NCI-H2029 (cell line): ENCODE measurements around the gene SYP.
"Not testable (repeated sequence)": the region's sequence is repeated elsewhere in the genome, so short reads cannot be mapped to it uniquely, and the experiment has no call there.

ENCODE experiments used
- DNase-seq: peaks from one replicate; lab custom pipeline; 2025; lab: John Stamatoyannopoulos, UW

The SYP gene

DNA sequence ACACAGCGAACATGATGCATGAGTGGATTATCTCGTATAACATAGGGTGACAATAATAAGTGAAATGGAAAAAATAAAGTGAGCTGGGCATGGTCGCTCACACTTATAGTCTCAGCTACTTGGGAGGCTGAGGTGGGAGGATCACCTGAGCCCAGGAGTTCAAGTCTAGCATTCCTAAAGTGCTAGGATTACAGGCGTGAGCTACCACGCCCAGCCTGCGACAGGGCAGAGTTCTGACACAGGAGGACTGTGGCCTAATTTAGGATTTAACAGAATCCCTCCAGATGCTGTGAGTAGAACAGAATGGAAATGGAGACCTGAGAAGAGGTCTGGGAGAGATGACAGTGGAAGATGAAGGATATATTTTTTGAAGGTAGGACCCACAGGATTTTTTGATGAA, 10.4 kb downstream of the SYP start:
- DNase-seq, result no peak

DNA sequence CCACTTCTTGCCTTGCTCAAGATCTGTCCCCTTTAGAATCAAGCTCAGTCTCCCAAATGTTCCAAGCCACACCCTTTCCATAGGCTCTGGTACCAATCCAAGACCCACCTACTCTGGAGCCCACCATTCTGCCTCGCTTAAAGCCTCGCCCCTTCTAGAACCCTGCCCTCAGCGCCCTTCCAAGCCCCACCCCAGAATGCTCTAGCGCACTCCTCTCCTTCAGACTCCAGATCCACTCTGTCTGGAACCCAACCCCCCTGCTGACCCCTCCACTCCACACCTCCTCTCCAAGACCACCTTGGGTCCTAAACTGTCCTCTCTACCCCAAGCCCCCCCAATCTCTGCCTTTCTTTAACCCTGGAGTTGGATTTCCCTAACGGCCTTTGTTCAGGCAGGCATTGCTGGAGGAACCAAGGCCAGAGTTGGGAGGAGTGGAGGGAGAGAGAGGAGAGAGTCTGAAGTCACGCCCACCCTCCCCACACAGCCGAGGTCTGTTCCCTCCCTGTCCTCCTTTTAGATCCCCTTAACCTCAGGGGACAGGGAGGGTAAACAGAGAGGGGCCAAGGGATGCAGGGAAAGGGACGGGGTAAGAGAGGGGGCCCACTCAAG, 11.4 kb downstream of the SYP start:
- no peak for DNase-seq

DNA sequence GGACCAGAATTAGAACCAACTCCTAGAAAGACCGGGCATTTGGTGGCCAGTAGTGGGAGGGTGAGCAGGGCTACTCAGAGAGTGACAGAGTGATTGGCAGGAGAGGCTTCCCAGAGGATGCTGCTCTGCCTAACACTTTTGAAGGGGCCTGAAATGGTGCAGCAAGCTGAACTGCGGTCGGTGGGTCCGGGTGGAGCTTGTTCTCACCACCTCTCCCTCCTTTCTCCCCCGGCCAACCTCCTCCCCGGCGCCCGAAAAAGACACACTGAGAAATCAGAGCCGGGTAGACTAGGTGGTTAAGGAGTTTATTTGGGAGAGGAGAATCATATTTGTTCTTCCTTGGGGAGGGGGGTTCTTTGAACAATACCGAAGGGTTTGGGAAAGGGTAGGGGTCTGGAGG, 12.5 kb downstream of the SYP start:
- no peak for DNase-seq

DNA sequence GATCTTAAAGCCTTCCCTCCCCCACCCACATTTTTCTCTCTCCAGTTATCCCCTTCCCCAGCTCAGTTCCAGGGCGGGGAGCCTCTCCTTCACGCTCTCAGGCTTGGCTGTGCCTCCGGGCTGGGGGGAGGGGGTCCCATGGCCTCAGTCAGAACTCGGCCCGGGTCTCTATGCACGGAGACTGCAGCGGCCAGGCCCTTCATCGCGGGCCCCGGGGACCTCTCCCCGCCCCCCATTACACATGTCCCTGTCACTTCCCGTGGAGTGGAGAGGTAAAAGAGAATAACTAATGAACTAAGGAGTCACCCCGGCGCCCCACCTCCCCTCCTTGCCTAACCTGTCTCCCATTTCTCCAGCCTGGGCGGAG, 13.0 kb downstream of the SYP start:
- no peak for DNase-seq

DNA sequence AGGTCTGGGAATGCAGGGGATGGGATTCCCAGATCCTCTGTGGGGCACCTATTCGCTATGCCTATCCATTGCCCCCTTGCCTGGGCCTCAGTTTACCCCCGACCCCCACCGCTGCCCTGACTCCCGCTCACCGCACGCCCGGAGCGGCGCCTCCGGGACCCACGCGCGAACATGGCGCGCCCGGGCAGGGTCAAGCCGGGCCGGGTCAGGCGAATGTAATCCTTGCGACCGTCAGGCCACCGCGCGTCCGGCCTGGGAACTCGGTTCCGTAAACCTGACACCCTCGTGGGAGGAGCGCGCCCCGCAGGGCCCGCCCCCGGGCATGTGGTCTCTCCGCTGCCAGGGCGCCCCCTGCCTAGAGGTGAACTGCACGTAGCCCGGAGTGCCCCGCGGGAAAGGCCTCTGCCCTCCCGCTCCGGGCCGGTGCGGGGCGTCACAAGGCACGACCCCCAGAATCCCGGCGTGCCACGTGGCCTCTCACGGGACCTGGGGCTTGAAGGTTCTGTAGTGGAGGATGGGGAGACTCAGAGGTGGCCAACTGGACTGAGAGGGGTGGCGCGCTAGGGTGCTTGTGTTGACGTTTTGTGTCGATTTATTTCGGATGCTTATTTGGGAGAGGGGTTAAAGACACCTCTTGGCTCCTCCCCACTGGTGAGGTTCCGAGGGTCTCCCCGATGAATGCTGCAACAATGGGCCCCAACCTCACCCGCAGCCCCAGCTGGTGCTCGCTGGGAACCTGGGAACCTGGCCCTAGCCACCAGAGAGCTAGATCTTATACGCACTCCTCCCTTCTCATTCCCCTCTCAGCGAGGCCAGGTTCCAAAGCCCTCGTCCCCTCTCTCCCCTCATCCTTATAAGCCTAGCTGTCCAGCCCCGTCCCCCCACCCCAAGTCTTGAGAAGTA, 13.6 kb downstream of the SYP start, which contains the start of gene PRICKLE3:
PRICKLE3 (minus strand) TSS at position 249 of the 903 bp plus-strand sequence; CDS start at position 173, 76 bp downstream.
- peak; percentile 48 for DNase-seq

DNA sequence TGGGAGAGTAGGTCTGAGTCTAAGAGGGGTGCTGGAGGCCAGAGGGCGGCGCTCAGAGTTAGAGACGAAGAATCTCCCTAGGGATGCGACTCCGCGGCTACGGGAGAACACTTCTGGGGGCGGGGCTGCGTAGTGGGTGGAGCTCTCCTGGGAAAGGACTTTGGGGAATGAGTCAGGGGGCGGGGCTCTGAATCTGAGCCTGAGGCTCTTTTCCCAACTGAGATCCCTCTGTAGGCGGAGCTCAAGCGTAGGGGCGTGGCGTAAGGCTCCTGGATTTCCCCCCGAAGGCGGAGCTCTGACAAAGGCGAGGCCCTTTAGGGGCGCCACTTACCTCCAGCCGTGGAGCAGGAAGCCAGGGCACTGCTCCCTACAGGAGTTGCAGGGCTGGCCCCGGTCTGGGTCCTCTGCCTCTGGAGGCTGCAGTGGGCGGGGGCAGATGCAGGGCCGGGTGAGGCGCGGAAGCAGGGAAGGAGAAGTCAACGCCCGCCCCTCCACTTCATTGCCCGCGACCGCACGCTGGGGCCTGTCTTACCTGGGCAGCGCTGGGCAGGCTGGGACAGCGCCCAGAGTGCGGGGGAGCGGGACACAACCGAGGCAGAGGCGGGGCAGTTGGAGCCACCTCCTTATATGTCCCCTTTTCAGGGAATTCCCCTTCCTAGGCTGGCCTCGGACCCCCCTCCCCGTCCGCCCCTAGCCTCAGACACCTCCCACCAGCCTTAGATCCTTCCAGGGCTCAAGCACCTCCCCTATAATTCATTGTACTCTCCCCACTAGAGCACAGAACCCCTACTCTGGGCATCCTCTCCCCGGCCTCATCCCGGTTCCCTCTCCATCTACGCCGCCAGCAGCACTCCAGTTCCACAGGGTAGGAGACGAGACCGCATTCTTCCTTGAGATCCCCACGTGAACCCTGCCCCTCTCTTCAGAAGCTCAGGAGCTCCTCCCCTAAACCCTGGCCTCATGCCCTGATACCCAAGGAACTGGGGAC, 15.4 kb downstream of the SYP start:
- peak; percentile 86 for DNase-seq

DNA sequence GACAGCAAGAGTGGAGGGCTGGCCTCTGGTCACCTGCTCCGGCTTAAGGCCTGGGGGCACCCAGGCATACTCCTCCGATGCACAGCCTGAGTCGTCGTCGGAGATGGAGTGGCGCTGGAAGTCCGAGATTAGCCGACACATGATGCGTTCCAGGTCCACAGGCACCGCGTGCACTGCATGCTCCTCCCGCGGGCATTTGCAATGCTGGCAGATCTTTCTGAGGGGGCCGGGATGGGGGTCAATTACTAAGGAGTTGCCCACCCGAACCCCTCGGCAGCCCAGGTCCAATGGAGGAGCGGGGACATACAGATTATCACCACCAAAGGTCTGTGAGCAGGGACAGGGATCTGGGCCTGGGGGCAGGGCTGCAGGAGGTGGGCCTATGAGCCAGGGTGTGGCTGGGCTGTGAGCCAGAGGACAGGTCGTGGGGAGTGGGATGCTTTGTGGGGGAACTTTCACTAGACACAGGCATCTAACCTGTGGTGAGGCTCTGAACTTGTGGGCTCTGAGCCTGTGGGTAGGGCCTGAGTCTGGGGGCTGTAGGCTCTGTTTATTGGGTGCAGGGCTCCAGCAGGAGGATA, 16.2 kb downstream of the SYP start:
- DNase-seq, result no peak

DNA sequence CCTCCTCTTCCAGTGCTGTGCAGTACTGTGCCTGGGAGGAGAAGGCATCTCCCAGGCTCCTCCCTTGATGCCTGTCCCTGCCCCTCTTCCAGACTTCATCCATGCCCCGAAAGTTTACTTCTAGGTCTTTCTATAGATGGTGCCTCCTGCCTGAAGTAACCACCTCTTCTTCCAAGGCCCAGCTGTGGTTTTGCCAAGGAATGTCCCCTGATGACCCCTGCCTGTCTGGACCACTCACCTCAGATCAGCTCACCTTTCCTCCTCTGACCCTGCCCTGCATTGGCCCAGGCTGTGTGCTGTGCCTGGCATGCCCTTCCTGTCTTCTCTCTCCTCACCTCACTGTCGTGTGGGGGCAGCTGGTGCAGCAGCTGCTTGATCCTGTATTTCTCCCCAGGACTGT, 20.6 kb downstream of the SYP start:
- DNase-seq, result no peak

DNA sequence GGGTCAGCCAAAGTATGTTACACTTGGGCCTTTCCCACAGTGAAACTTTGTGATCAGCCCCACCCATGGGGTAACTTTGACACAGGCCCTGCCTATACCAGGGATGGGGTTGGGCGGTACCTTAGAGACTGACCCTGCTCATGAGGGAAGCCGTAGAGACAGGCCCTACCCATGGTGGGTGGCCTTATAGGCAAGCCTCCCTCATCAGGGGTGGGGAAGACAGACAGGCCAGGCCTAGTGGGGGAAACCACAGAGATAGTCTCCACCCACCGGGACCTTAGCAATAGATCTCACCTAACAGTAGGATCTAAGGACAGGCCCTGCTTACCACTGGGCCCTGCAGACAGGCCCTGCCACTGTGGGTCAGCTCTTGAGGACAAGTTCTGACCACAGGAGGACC, 21.5 kb downstream of the SYP start:
- DNase-seq, result no peak

DNA sequence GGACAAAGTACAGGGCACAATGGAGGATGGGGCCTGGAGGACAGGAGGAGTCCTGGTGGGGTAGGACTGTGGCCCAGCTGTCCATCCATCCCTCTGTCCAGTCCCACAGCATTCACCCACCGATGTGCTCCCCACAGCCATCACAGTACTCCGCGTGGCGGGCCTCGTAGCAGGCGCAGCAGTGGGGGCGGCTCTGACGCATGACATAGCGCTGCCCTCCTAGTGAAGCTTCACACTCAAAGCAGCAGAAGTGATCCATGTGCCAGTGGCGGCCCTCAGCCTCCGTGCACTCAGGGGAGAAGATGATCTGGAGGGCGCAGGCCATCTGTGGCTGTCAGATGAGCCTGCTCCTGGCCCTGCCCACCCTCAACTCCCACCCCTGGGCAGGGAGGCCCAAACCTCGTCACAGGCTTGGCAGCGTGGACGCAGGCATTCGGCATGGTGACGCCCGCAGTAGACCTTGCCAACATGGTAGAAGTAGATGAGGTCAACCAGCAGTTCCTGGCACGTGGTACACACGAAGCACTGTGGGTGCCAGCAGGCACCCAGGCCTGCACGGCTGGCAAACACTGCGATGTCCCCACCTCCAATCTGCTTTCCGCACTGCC, 22.0 kb downstream of the SYP start:
- no peak for DNase-seq

DNA sequence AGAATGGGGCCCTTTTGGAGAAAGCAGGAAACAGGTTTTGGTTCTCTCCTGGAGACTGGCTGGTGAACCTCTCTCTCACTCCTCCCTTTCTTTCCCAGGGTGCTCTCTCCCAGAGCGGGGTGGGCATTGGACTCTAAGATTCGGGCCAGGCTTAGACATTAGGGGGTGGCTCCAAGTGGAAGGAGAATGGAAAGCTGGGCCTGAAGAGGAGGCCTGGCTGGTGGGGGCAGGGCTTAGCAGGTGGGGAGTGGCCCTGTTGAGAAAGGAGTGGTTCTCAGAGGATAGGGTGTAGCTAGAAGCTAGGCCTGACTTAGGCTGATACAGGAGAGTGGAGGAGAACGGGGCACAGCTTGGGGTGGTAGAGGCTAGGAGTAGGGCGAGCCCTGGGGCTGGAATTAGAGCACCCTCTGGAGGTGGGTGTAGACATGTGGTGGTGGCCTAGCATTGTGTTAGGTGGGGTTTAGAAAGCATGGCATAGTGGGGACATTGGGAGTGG, 22.6 kb downstream of the SYP start:
- DNase-seq, result no peak

DNA sequence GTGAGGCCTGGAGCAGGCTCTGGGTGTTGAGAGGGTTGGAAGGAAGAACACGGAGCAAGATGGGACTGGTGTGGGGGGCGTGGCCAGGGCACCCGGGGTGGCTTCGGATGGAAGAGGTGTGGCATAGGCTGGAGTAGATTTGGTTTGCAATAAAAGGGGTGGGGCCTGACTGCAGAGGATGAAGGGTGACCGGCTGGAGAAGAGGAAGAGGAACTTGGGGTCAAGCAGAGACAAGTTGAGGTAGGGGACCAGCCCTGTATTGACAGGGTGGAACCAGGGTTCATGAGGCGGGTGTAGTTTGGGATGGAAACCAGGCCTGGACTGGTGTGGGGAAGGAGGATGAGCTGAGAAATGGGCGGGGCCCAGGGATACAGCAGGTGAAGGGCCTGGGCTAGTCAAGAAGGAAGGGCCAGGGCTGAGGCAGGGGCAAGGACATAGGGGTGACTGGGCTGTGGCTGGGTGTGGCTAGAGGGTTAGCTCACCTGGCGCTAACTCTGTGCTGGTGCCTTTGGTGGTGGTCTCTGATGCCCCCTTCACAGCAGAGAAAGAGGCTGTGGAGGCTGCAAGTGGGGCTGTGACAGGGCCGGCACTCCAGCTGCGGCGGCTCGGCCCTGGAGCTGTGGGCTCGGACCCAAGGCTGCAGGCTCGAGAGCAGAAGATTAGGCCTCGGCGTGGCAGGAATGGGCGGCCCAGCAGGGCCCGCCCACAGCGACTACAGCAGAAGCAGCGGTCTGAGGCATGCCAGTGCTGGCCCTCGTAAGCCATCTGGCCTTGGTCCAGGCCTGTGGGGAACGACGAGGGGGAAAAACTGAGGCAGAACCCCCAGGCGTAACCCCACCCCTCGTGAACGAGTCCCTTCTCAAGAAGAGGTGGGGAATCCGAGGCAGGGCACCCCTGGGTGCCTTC, 23.3 kb downstream of the SYP start:
- no peak for DNase-seq

DNA sequence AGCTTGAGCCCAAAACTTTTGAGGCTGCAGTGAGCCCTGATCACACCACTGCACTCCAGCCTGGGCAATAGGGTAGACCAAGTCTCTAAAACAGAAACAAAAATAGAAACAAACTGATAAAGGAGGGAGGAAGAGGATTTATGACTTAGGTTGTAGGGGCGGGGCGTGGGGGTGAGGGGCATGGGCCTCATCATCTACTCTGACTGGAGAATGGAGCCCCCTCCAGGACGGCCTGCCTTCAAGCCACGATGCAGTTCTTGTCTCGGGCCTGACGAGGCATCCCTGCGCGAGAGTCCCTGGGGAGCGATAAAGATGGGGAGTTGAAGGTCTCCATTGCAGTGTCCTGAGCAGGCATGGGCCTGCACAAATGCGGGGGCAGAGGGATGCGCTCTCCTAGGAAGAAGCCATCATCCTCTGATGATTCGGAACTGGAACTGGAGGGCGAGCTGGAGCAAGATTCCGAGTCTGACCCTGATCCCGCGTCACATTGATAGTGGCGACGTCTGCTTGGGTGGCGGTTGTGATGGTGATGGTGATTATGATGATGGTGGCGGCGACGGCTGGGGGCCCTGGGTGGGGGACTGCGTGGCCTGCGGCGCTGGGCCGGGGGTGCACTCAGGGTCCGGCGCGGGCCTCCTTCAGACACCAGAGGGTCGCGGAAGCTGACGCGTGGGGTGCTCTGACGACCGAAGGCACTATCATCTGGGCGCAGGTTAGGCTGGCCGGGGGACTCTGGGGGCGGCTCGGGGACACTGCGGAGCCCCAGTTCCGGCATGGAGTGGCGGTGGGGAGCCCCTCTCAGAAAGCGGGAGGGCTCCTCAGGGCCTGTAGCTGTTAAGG, 24.3 kb downstream of the SYP start:
- no peak for DNase-seq

DNA sequence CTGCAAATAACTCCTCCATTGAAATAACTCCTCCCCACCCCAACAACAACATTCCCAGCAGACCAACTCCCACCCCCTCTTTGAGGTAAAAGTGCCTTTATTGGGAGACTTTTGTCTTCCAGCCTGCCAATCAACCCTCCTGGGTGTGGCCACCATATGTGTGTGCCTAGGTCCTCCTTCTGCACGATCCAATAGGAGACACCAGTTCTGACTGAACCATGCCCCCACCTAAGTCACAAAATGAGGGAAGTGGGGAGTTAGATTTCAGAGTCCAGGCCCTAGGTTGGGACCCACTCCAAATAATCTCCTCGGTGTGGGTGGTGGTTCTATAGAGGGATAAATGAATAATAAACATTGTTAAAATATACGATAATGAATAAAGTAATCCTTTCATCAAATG, 25.3 kb downstream of the SYP start:
- DNase-seq, result no peak

DNA sequence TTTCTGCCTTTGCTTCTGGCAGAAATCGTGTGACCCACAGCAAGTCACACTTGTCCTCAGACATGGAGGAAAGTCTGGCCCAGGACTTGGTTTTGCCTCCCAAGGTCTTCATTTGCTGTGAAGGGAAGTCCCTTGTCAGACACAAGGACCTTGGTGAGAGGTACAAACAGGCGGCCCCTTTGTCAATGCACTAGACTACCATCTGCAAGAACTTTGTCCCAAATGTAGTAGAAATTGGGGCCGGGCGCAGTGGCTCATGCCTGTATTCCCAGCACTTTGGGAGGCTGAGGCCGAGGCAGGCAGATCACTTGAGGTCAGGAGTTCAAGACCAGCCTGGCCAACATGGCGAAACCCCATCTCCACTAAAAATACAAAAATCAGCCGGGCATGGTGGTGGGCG, 26.4 kb downstream of the SYP start:
- DNase-seq, result not testable (repeated sequence)

DNA sequence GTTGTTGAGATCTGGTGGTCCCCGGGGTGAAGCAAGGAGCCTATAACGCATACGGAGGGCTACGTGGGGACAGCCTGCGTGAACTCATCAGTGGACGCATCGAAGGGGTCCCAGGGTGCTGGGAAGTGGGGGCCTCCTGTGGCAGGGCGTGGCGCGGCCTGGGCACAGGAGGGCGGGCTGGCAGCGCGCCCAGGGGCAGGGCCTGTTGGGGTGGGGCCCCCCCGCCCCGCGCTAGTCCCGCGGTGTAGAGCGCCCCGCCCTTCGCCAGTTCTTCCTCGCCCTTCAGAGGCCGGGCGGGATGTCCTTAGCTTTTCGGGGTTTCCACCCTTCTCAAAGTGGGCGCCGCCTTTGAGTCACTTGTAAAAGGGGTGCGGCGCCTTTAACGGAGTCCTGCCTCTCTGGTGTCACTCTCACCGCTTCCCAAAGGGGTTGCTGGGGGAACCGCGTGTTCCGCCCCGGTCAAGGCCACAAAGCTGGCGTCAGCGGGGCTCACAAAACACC, 27.7 kb downstream of the SYP start:
- DNase-seq, result no peak

DNA sequence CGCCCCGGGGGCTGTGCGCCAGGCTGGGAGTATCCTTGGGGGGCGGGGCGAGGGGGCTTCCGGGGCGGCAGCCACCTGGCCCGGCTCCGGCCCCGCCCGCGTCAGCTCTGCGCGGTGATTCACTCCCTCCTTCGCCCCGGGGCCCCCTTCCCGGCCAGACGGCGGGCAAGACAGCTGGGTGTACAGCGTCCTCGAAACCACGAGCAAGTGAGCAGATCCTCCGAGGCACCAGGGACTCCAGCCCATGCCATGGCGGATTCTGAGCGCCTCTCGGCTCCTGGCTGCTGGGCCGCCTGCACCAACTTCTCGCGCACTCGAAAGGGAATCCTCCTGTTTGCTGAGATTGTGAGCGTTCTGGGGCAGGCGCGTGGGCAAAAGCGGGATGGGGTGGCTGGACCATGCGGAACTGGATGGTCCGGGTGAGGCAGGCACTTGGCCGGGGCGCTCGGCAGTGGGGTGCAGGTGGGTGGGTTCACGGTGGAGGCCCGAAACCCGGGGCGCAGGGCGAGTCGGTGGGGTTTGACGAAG, 28.2 kb downstream of the SYP start, which contains the start of gene PLP2:
PLP2 (plus strand) TSS at position 147 of the 528 bp plus-strand sequence; CDS start at position 250, 103 bp downstream.
- DNase-seq, result no peak

DNA sequence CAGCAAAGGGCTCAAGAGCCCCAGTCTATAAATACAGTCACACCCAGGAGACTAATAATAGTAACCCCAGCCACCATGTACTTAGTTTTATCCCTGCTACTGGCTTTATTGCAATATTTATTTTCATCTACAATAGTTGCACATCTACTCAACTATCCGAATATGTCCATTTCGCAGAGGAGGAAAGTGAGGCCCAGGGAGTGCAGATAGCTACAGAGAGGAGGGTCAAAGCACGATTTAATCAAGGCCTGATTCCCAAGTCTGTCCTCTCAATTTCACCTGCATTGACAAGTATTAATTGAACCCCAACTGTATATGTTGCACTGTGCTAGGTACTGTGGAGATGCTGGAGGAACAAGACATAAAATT, 32.3 kb downstream of the SYP start:
- DNase-seq, result no peak
